Measurements from ENCODE around the gene TMIGD3.

TMIGD3 gene

DNA sequence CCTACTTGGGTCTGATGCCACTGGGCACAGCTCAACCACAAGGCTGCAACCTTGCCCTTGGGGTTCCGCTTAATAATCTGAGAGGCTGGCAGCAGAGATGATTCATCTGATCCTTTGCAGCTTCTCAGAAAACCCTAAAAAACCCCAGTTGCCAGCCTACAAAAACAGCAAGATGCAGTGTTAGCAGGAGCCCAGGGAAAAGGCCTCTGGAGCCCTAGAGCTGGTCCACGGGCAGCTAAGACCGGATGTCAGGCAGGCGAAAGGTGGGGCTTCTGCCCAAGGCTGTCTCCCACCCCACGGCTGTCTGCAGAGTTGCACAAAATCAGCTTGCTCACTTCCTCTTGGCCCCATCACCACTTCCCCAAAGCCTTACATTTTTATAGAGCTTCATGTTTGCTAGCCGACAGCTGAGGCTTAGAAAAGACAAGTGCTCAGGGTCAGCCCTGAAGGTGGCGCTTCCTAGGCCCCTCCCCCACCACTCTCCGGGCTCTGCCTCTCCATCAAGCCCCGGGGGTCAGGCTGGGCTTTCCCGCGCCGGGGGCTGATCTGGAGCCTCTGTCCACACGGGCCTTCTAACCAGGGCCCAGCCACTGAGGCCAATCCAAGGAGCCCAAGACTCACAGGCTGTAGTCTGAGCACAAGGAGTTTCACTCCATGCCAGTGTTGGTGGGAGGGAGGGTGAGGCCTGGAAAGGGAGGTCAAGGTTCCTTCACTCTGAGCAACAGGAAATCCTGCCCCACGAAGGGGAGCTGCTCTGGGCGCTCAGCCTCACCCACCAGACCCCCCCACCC is 4.2 kb upstream of the TMIGD3 start:
- DNase-seq, result peak; percentile 88 to 96

DNA sequence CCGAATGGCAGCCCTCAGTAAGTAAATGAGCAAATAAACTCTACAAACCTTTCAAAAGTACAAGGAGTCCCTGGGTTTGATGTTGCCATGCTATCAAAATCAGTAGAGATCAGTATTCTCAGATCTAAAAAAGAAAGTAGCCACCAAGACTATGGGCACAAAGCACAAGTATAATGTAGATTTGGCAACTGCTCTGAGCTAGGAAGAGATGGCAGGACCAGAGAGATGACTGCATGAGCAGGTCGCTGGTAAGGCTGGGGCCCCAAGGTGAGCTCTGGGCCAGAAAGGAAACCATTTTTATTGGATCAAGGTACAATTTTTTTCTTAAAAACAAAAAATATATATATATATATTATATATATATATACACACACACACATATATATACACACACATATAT is 3.1 kb upstream of the TMIGD3 start:
- DNase-seq, result no peak

DNA sequence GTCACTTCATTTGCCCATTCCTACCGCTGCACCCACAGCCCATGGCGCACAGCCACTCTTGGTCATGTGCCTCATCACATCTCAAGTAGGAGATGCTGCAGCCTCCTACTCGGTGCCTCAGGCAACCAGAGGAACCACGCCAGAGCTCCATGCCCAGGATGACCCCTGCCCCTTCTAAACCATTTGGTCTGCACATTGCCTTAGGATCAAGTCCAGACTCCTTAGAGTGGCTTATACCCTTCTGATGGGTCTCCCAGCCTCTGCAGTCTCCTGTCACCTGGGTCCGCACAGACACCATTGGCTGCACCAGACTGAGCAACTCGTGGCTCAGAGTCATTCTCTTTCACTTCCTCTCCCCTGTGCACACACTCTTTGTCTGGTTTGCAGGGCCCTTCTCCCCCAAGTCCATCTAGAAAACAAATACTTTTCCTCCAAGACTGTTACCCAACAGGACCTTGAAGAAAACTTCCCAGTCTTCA is 2.2 kb upstream of the TMIGD3 start:
- DNase-seq, result peak; percentile 56 to 71

DNA sequence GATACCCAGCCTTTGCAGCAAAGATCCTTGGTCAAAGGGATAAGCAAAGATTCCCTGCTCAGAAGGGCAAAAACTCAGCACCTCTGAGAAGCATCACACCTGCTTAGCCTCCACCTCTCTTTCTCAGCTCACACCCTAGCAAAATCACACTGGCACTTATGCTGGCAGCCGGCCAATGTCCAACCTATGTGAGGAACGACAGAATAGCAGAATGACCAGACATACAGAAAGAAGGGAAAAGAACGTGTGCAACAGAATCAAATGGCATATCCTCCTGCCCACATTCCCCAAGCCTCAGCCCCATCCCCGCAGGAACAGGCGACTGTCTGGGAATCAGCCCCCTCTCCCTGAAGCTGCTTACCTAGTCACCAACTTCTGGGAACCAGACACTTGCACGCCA is 664 bp upstream of the TMIGD3 start:
- no peak for DNase-seq

DNA sequence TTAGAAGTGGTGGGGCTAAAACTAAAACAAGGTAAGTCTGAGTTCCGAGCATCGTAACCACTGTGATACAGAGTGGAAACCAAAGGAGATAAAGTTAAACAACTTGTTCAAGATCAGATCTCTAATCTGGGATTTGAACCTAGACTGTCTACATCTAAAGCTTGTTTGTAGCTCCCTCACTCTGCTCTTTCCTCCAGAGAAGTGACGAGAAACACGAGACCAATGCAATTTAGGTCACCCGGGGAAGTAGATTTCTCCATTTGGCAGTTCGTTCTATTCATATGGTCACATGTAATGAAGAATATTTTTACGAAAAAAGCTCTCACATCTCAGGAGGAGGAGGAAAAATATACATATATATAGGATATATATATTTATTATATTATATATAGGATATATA is 1.8 kb downstream of the TMIGD3 start:
- no peak for DNase-seq

DNA sequence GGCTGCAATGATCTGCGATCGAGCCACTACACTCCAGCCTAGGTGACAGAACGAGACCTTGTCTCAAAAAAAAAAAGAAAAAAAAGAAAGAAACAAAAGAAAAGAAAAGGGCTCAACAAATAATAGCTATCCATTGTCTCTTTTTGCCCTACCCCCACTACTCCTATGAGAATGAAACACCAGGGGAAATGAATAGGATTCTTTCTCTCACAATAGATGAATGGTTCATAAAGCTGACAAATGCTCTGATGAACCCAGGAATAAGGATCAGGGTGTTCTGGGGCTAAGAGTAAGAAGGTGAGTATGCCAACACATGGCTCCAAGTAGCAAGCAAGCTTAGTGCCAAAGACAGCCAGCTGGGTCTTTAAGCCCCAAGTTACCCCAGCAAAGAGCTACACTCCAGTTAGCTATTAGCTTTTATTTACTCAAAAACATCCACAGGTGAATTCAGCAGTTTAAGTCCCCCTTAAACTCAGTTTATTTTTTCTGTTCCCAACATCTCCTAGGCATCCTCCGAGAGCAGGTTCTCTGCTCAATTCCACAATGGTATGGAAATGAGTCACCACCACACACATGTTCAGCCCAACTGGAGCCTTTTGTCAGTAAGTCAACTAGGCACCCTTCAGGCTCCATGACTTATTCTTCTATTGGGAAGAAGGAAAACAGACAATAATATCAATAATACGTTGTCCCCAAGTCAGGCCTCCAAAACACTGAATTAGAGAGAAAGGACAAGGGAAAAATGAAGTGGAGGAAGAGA is 4.2 kb downstream of the TMIGD3 start:
- no peak for DNase-seq

DNA sequence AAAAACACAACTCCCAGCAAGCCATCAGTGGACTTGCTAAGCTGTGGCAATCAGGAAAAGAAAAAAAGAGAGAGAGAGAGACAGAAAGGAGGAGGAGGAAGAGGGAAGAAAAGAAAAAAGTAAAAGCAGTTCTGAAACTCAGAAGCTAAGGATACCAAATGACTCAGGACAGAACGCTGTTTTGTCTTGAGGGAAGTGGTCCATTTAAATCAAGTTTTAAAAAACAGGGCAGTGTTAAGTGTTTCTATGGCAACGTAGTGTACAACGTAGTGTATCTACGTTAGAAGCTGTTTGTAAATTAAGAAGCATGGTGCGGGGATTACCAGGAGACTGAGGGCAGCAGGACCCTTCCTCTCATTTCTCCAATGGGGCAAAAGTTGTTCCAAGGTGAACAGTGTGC is 5.8 kb downstream of the TMIGD3 start:
- no peak for DNase-seq

DNA sequence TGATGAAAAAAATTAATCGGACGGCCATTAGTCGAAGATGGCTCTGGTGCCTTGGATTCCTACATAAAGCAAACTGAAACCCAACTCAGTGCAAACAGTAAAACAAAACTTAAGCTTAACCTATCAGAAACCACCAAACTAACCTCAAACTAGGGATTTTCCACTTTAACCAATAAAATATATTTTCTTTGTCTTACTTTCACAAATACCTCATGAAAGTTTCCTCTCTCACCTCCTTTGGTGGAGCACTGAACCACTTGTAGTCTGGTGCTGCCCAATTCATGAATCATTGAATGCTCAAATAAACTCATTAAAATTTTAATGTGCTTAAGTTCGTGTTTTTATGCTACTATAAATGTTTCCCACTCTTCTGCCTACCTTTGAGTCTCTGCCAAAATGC is 7.0 kb downstream of the TMIGD3 start:
- no peak for DNase-seq

DNA sequence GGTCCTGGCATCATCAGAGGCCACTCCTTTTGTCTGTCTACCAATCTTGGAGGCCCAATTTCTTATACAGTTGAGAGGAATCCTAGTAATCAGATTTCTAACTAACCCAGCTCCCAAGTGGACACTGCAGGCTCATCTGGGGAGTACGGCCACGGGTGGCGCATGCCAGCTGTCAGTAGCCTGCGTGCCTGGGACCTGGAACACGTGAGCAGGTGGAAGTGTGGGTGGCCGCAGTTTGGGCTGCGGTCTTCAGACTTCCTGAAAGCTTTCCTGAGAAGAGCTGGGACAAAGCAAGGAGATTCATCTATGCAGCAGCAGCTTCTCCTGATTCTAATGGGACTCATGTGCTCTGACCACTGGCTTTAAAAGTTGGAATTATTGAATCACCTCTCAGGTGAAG is 12.4 kb downstream of the TMIGD3 start:
- DNase-seq, result no peak

DNA sequence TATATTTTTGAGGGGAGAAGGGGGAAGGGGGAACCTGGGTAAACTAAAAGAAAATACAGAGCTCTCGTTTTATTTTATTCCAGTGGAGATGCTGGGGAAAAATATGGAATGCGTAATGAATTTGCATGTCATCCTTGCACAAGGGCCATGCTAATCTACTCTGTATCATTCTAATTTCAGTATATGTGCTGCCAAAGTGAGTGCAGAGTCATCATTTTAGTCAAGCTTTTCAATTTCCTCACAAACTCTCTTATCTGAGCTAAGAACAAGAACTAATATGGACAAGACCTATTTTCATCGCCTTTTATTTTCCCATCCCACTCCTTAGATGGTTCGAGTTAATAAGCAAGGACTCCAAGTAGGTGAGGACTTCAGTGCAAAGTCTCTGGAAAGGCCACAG is 13.2 kb downstream of the TMIGD3 start:
- DNase-seq, result no peak

DNA sequence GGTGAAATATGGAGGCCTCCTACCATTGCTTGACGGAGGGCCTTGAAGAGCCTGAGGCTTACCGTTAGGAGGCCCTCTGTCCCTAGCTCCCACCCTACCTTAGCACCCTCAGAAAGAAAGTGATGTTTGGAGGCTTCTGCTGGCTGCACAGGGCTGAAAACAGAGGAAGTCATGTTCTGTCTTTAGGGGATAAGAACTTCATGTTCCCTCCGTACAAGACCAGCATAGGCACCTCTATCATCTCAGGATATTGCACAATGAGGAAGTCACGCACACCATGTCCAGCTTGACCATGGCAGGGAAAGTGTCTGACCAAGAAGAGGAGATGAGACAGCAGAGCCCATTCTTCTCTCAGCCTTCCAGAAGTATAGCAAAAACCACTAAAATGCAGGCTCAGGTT is 13.8 kb downstream of the TMIGD3 start:
- peak in 1 of 2 donors; percentile 39 for DNase-seq

DNA sequence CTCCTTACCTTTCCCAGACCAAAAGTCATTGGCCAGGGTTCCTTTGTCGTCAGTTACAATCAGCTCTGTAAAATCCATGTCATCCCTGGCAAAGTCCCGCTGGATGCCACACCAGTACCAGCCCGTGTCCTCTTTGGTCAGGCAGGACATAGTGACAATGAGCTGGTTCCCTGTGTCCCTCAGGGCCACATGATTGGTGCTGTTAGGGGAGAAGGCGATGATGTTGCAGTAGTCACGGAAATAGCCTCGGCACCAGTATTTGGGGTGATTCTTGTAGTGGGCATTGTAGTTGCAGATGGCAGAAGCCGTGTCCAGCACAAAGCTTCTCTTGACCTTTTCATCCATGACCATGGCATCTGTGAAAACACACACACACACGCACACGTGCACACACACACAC is 14.8 kb downstream of the TMIGD3 start:
- DNase-seq, result no peak

DNA sequence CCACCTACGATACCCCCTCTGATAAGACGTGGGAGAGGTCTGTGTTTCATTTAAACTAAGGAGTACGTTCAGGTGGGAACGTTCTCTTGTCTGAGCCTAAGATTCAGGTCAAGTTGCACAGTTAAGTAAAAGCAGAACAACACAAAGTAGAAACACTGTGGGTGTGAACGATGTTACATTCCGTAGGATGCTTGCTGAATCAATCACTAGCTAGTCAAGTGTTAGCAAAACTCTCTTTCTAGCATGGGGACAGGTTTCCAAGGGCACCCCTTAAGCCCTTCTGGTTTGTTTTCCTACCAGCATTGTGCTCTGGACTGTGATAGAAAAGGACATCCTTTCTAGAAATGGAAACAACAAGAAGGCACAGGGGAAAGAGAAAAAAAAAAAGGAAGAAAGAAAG is 16.3 kb downstream of the TMIGD3 start:
- DNase-seq, result peak in 1 of 2 donors; percentile 39

DNA sequence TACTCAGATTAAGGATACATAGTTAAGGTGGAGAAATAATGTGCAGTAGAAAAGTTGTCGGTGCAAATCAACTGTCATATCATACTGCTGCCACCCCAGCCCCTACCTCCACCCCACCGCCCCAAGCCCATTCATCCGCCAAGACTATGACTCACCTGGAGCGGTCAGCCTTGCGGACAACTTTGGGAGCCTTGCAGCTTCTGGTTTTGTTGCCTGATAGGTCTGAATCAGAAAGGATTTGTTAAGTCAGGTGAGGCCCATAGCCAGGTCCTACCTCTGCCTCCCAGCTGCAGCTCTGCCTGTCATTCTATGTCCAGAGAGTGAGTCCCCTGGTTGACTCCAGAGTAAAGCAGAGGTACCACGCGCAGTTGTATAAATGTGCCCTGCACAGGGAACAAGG is 17.0 kb downstream of the TMIGD3 start:
- DNase-seq, result no peak

DNA sequence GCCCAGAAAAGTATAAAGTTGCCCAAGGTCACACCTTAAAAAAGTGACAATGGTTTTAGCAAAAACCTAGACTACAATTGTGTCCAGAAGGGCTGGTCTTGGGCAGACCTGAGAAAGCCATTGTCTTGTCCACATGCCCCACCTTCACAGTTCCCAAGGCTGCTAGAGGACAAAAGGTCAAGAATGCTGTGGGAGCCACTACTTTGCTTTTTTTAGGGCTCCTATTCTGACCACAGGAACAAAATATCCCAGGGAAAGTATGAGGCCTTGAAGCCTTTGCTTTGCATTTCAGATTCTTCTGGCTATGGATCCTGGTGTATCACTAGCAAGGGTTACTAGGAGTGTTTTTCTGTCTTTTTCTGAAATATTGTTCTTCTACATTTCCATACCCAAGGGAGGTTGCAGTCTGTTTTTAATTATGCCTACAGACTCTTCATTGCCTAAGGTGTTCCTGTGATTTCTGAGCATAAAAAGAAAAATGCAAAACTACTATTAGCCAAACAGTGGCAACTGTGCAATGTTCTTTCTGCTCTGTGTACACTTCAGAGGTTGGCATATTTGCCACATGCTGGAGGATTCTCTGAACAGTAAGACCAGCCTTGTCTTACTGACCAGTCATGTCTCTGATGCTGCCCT is 18.9 kb downstream of the TMIGD3 start:
- DNase-seq, result no peak

DNA sequence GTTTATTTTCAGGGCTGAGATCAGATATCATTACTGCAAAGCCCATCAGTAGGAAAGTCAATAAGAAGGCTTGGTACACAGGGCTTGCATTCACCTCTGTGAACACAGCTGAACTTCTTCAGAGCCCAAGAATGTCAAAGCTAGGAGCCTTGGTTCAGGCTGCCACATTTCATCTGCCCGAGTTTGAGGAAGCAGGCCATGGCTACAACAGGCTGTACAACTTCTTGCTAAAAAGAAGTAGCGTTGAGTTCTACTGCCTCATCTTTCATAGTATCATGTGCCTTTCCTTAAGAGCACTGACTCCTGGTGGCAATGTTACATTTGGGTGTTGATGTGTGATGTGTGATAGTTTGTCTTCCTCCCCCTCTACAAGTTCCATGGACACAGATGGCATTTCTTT is 19.6 kb downstream of the TMIGD3 start:
- no peak for DNase-seq

DNA sequence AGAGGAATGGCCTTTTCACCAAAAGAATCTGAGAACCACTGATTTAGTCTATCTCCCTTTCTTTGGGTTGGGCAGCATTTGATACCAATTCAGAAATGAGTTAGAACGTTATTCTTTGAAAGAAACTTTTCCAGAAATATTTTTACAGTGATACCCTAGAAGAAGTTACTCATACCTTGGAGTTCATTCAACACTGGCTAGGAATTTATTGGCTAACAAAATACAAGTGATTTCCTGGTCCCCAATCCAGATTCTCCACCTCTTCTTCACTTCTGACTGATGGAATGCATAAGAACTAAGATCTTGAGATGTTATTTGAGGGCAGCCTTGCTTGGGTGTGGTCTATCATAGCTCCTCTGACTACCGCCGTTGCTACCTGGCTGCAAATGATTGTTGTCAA is 20.3 kb downstream of the TMIGD3 start:
- no peak for DNase-seq

DNA sequence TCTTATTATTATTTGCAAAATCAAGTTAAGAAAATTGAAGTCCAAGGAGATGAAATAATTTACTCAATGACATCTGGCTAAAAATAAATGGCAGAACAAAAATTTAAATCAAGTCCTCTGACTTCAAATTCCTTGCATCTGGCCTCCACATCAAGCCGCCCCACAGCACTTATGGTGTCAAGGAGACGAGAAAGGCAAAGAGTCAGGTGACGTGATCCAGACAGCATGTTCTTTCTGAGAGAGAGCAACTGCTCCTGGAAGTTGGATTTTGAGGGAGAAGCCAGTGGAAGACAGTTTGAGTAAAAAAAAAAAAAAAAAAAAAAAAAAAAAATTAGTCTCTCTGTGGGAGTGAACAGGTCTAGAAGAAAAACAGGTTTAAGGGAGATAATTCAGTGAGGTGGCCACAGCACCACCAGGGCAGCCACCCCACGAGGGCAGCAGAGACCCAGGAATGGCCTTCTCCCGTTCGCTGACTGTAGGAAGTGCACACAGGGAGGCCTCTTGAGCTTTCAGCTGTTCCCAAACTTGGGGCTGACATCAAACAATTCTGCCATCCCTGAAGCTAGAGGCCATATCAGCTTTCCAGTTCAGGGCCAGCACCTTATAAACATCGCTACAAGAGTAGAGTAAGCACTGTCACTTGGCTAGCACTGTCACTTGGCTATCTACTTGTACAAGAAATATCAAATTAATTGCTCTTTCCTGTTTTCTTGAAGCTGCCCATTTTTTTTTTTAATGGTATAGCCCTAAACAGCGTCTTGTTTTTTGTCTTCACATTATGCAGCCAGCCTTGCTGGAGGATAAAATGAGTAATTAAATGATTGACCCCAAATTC is 21.8 kb downstream of the TMIGD3 start:
- DNase-seq, result peak; percentile 65 to 87

DNA sequence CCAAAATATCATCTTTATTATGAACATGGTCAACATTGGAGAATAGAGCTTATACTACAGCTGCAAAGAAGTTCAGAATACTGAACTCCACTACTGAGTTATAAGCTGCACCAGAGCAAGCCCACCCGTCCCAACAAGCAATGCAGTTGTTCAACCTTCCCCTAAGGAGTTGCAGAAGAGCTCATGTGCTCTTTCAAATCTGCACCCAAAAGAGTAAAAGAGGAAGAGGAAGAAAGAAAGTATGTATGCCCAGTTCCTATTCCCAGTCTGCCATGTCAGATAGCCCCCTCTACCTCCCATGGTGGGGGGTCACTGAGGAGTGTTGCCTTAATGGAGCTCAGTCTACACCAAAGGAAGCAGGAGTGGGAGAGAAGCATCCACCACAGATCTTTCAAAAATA is 22.8 kb downstream of the TMIGD3 start:
- peak in 1 of 2 donors; percentile 44 for DNase-seq

DNA sequence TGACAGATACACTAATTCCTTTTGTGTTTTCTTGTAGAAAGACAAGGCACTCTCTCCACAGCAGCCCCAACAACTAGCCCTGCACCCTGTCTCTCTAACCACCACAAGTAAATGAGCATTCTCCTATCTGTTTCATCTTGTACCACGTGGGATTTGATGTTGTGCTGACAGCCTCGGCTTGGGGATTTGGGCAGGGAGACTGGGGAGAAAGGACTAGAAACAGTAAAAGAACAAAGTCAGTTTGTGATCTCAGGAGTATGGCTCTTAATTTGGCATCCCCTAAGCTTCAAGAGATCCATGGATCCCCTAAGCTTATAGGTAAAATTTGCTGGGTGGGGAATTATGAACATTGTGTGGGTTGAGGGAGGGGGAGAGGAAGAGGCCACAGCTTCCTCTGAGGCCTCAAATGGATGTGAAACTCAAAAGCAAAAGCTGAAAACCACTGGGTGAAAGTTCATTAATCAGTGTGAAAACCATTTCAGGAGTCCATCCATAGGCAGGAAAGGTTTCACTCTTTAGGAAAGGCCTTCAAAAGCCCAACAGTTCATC is 26.6 kb downstream of the TMIGD3 start:
- DNase-seq, result peak; percentile 53 to 65

DNA sequence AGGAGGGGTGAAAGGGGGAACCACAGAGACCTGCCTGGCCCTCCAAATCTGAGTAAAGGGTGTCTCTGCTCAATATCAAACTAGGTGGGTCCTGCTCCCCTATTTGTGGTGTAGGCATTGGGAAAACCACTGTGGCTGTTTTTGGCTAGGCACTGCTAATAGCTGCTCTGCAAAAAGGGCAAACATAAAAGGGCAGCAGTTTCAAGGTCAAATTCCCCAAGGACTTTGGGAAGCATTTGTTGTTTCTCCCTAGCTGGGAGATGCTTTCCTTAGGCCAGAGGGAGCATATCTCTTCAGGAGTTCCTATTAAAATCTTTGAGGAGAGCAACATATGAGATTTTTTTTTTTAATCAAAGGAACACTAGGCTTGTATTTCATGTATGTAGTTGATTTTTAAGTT is 27.2 kb downstream of the TMIGD3 start:
- DNase-seq, result no peak

DNA sequence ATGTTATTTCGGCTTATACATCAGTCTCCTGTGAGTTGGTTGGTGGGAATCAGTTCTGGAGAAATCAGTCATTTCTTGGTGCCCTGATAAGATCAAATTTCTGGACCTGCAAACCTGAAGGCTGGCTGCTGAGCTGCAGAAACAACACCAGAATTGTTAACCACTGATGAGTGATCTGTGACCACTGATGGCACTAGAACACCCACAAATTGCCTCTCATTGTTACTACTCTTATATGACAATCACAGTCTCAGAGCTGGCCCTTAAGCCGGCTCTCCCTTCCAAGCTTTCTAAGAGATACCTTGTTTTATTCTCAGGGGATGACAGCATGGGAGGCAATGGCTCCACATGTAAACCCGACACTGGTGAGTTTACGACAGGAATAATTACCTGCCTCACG is 27.7 kb downstream of the TMIGD3 start:
- no peak for DNase-seq

DNA sequence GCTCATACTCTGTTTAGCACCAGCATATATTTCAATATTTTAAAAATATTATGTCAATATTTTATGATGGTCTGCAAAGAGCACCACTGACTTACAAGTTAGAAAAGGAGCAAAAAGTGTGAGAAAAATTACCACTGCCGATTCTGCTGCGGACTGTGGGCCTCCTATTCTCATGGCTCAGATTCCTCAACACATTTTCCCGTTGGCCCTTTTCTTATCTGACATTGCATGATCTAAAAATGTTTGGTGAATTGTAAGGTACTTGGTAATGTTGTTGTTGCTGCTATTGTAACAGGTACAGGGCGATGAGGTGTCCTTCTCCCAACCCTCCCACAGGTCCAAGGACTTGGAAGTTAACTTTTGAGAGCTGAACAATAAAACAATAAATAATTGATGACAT is 28.9 kb downstream of the TMIGD3 start:
- no peak for DNase-seq

Data from inflammatory macrophage treated with lipopolysaccharide for 1 hour (primary cell).